WTC11 (cell line): ENCODE measurements around the gene DYNC1I1. TPM values are rescaled to one million over a fixed set of nuclear protein-coding genes. Genes with fewer than 3 reads are reported as not detected.

Experiments used
- ATAC-seq: fragments of 200-7000 bp; cut with Tn5 transposase; 2 replicates; pipeline ENCODE4 v1.10.0; 2021; ENCODE audit warnings: mild to moderate bottlenecking, moderate library complexity
- CTCF ChIA-PET: fragments of 300-600 bp; sonication (Branson Sonifier 250); formaldehyde crosslinking; loops from one replicate; lab custom pipeline; 2021; ENCODE audit warnings: antibody characterized with exemption; lab: Charles Lee
- POLR2A ChIA-PET: fragments of 350-600 bp; sonication (Branson Sonifier 250); formaldehyde crosslinking; loops from one replicate; lab custom pipeline; 2021; ENCODE audit warnings: antibody characterized with exemption; lab: Charles Lee
- DNase-seq: peaks from one replicate; pipeline ENCODE4 v3.0.0; 2021; ENCODE audit warnings: low spot score
- H3K27ac Mint-ChIP-seq: 2 replicates; pipeline ENCODE4 v1.8.0; 2021; ENCODE audit warnings: mixed read lengths
- H3K27me3 Mint-ChIP-seq: 2 replicates; pipeline ENCODE4 v1.8.0; 2021; ENCODE audit warnings: low read depth, mild to moderate bottlenecking, moderate library complexity, mixed read lengths
- H3K36me3 Mint-ChIP-seq: 2 replicates; pipeline ENCODE4 v1.8.0; 2021; ENCODE audit warnings: mixed read lengths
- H3K4me1 Mint-ChIP-seq: 2 replicates; pipeline ENCODE4 v1.8.0; 2022; ENCODE audit warnings: mixed read lengths
- H3K4me3 Mint-ChIP-seq: 2 replicates; pipeline ENCODE4 v1.8.0; 2021; ENCODE audit warnings: mild to moderate bottlenecking, moderate library complexity, mixed read lengths
- H3K9me3 Mint-ChIP-seq: 2 replicates; pipeline ENCODE4 v1.8.0; 2021; ENCODE audit warnings: mixed read lengths
- ATF1 ChIP-seq: sonication (generic); formaldehyde crosslinking; IDR thresholded peaks from 2 replicates; pipeline ENCODE4 v1.8.1; 2023; ENCODE audit warnings: mild to moderate bottlenecking, moderate library complexity, missing genetic modification reagents
- ATF6 ChIP-seq: sonication (generic); formaldehyde crosslinking; IDR thresholded peaks from 2 replicates; pipeline ENCODE4 v1.8.1; 2023; ENCODE audit warnings: mild to moderate bottlenecking, missing genetic modification reagents
- CREM ChIP-seq: sonication (generic); formaldehyde crosslinking; IDR thresholded peaks from 2 replicates; pipeline ENCODE4 v1.8.1; 2022; ENCODE audit warnings: mild to moderate bottlenecking, missing genetic modification reagents, moderate library complexity
- CTCF ChIP-seq: fragments of 200-600 bp; IDR thresholded peaks from 2 replicates; pipeline ENCODE4 v1.8.0; 2022; ENCODE audit warnings: antibody characterized with exemption
- E2F5 ChIP-seq: sonication (generic); formaldehyde crosslinking; IDR thresholded peaks from 2 replicates; pipeline ENCODE4 v1.8.1; 2022; ENCODE audit warnings: mild to moderate bottlenecking, moderate library complexity, missing genetic modification reagents
- ELF4 ChIP-seq: sonication (generic); formaldehyde crosslinking; IDR thresholded peaks from 2 replicates; pipeline ENCODE4 v1.8.1; 2022; ENCODE audit warnings: low read depth, mild to moderate bottlenecking, moderate library complexity, missing genetic modification reagents
- ETV6 ChIP-seq: sonication (generic); formaldehyde crosslinking; IDR thresholded peaks from 2 replicates; pipeline ENCODE4 v1.8.1; 2022; ENCODE audit warnings: mild to moderate bottlenecking, missing genetic modification reagents
- JAZF1 ChIP-seq: fragments of 250-450 bp; sonication (Bioruptor Pico); IDR thresholded peaks from 2 replicates; pipeline ENCODE4 v1.9.0; 2021; ENCODE audit warnings: moderate library complexity, mild to moderate bottlenecking, inconsistent platforms
- NFATC4 ChIP-seq: fragments of 250-450 bp; sonication (Bioruptor Pico); IDR thresholded peaks from 2 replicates; pipeline ENCODE4 v1.9.0; 2021; ENCODE audit warnings: mild to moderate bottlenecking
- NFYB ChIP-seq: sonication (generic); formaldehyde crosslinking; conservative IDR thresholded peaks from 2 replicates; pipeline ENCODE4 v1.8.0; 2022; ENCODE audit warnings: low read depth, missing genetic modification reagents
- PRDM15 ChIP-seq: sonication (generic); formaldehyde crosslinking; IDR thresholded peaks from 2 replicates; pipeline ENCODE4 v1.8.0; 2022; ENCODE audit warnings: missing genetic modification reagents
- SMAD3 ChIP-seq: sonication (generic); formaldehyde crosslinking; IDR thresholded peaks from 2 replicates; pipeline ENCODE4 v1.8.0; 2022; ENCODE audit warnings: missing genetic modification reagents, mild to moderate bottlenecking, borderline replicate concordance
- SMAD4 ChIP-seq: sonication (generic); formaldehyde crosslinking; IDR thresholded peaks from 2 replicates; pipeline ENCODE4 v1.8.0; 2022; ENCODE audit warnings: mild to moderate bottlenecking, missing genetic modification reagents
- USF2 ChIP-seq: sonication (generic); formaldehyde crosslinking; IDR thresholded peaks from 2 replicates; pipeline ENCODE4 v1.8.1; 2023; ENCODE audit warnings: mild to moderate bottlenecking, missing genetic modification reagents, moderate library complexity
- ZMAT4 ChIP-seq: fragments of 250-450 bp; sonication (Bioruptor Pico); IDR thresholded peaks from 2 replicates; pipeline ENCODE4 v1.9.0; 2021; ENCODE audit warnings: mild to moderate bottlenecking
- ZNF121 ChIP-seq: sonication (generic); formaldehyde crosslinking; IDR thresholded peaks from 2 replicates; pipeline ENCODE4 v1.8.0; 2023; ENCODE audit warnings: missing genetic modification reagents
- ZNF138 ChIP-seq: sonication (generic); formaldehyde crosslinking; conservative IDR thresholded peaks from 2 replicates; pipeline ENCODE4 v1.8.1; 2022; ENCODE audit warnings: mild to moderate bottlenecking, moderate library complexity, missing genetic modification reagents
- ZNF281 ChIP-seq: sonication (generic); formaldehyde crosslinking; IDR thresholded peaks from 2 replicates; pipeline ENCODE4 v1.8.0; 2023; ENCODE audit warnings: mild to moderate bottlenecking, missing genetic modification reagents
- ZNF671 ChIP-seq: fragments of 250-450 bp; sonication (Bioruptor Pico); IDR thresholded peaks from 2 replicates; pipeline ENCODE4 v1.8.0; 2021; ENCODE audit warnings: mild to moderate bottlenecking
- ZSCAN18 ChIP-seq: fragments of 250-450 bp; sonication (Bioruptor Pico); IDR thresholded peaks from 2 replicates; pipeline ENCODE4 v2.1.2; 2022; ENCODE audit warnings: mild to moderate bottlenecking, moderate library complexity
- total RNA-seq: library from RNA; stranded (reverse); gene quantifications from 3 replicates; pipeline ENCODE4 v1.2.3, GENCODE V29; 2021

Gene DYNC1I1
- total RNA-seq, 1 experiment from 2014 or later, result 2.8 TPM

- TF ChIP-seq PRDM15 (CRISPR knock-in tag), result no peak
- TF ChIP-seq ZNF138, result no peak
- TF ChIP-seq USF2, result no peak
Measured at GRCh38 chr7:96143495-96144259, 371.3 kb downstream of the DYNC1I1 start (continued).

- Mint-ChIP-seq H3K36me3 (peaks cover 49% of the 10 kb centered on the region), H3K4me1 (peaks cover 25% of the 10 kb centered on the region), H3K4me3 (no peak overlapping the region), H3K27me3 (peaks cover 100% of the 10 kb centered on the region), H3K9me3 (no peaks in the 10 kb centered on the region), H3K27ac (peak overlapping the region; percentile 3; the same call in 1 of the 2 replicates)
- no peak for DNase-seq
- POLR2A ChIA-PET, result no interaction called here
- CTCF ChIA-PET, result interaction anchor here (1.3 to 2.3 kb wide), 2 partner anchors 13 to 69 kb away, joined by 7 to 9 read pairs; no protein-coding TSS in a partner anchor
- TF ChIP-seq ELF4 (CRISPR knock-in tag) (no peak), SMAD4 (CRISPR knock-in tag) (no peak), NFYB (CRISPR knock-in tag) (no peak), ZNF121 (CRISPR knock-in tag) (no peak), ATF1 (no peak), ZMAT4 (CRISPR knock-in tag) (no peak), SMAD3 (no peak), NFATC4 (no peak), ZNF281 (CRISPR knock-in tag) (no peak), JAZF1 (CRISPR knock-in tag) (no peak), CTCF (no peak), CREM (CRISPR knock-in tag) (no peak), ATF6 (CRISPR knock-in tag) (no peak), ZNF671 (no peak), ETV6 (CRISPR knock-in tag) (no peak), ZSCAN18 (no peak), E2F5 (CRISPR knock-in tag) (no peak)
- no peak for ATAC-seq
Measured at GRCh38 chr7:96144260-96144526, 371.8 kb downstream of the DYNC1I1 start.
